DMS153 (cell line): ENCODE measurements around the gene SPSB1.

Experiments used
- DNase-seq: peaks from one replicate; lab custom pipeline; 2025; lab: John Stamatoyannopoulos, UW

The SPSB1 gene

DNA sequence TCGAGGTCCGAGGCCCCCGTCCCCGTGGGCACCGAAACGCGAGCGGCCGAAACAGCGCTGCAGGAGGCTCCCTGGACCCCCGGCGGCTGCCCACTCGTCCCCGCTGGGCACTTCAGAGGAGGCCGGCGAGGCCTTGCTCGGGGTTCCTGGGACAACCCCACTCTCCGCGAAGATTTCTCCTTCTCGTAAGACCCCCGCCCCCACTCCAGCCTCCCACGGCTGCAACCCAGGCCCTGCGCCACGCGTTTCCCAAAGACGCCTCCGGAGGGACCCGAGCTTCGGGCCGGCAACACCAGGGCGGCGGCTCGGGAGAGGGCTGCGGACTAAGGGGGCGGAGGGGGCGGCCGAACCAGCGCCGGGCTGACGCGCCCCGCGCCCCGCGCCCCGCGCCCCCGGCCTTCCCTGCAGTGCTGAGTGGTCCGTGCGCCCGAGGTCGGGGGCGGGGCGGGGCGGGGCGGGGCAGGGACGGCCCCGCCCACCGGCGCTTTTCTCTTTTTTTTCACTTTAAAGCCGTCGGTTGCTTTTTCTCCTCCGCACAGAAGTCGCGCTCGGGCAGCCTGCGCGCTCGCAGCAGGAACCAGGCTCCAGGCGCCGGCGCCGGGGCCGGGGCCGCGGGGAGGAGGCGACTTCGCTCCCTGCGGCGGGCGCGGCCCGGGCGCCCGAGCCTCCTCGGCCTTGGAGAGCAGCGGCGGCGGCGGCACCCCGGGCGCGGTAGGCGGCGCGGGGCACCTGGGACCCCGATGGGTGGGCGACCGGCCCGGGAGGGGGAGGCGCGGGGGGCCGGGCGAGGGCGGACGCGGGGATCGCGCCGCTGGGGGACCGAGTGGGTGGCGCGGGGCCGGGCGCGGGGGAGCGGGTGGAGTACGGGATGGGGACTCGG lies at the start of gene SPSB1:
Gene SPSB1, plus strand, starts transcription at position 534 of the 880 bp plus-strand sequence. CDS start 62,998 bp downstream, outside the sequence.
- peak; percentile 53 for DNase-seq

GRCh38 chr1:9243066-9243739 lies 49.5 kb upstream of the SPSB1 start:
- DNase-seq: no peak

- no peak for DNase-seq
Measured at GRCh38 chr1:9244501-9245229, 48.0 kb upstream of the SPSB1 start.

DNA sequence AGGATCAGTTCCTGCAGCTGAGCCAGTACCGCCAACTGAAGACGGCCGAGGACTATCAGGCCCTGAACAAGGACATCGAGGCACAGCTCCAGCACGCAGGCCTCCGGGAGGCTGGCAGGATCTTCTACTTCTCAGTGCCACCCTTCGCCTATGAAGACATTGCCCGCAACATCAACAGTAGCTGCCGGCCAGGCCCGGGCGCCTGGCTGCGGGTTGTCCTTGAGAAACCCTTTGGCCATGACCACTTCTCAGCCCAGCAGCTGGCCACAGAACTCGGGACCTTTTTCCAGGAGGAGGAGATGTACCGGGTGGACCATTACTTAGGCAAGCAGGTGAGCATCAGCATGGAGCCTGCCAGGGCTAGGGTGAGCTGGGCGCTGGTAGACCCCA lies 47.5 kb upstream of the SPSB1 start:
- DNase-seq: no peak

GRCh38 chr1:9245661-9246060 lies 47.0 kb upstream of the SPSB1 start:
- DNase-seq: no peak

DNA sequence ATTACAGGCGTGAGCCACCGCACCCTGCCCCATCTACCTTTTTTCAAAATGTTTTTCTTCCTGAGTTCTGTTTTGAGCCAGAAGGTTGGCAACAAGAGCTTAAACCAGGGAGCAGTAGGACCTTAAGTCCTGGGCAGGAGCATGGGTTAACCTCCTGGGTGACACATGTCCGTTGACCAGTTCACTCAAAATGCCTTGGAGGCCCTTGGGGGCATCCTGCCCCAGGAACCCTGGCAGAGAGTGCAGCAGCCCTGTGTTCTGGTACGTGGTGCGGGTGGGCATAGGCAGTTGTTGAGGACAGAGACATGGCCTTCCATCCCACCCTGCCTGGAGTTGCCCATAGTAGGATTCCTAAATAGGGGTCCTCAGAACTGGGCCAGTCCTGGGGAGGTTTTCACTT lies 46.5 kb upstream of the SPSB1 start:
- no peak for DNase-seq

DNA sequence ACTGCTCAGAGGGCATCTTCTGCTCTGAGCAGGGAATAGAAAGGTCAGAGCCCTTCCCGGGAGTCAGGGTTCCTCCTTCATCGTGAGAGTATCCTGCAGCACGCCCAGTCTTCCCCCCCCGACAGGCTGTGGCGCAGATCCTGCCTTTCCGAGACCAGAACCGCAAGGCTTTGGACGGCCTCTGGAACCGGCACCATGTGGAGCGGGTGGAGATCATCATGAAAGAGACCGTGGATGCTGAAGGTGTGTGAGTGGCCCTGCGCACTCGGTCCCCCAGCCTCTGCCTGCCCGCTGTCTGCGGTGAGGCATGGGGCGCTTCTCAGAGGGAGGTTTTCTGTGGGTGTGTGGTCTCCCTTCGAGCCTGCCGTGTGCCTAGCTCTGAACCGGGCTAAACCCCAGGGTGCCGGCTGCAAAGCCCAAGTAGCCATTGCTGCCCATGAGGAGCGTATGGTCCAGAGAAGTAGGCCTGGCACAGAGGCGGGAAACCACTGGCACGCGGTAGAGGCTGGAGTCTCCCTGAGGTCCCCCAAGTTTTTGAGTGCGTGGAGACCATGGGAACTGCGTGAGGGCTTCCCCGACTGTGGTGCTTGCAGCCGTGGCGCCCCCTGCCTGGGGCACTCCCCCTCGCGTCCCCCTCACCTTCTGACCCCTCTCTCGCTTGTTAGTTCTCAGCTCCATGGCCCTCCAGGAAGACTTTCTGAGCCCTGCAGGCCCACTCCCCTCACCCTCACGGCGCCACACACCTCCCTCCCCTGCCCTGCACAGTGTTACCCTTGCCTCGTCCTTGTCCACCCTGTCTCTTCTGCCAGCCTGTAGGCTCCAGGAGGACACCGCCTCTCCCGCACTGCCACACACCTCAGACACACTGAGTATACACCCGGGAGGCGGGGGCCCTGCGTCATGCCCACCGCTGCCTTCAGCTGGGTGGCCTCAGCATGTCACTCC lies 45.6 kb upstream of the SPSB1 start:
- DNase-seq: no peak

DNA sequence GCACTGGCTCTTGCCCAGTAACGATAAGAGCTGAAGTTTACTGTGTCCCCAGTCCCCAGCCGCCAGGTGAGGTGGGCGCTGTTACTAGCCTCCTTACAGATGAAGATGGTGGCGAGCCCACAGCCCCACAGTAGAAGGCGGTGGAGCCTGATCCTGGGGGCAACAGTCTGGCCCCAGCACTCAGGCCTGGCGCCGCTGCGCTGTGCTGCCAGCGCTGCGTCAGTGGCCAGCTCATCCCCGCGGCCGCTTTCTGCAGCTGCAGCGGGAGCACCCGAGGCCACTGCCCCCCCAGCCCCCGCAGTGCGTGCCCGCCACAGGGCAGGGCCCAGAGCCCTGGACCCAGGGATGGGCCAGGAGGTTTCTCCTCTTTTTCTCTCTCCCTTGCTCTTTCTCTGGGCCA lies 44.8 kb upstream of the SPSB1 start:
- DNase-seq: no peak

- DNase-seq: no peak
Measured at GRCh38 chr1:9248341-9249262, 44.1 kb upstream of the SPSB1 start.

GRCh38 chr1:9249263-9249533 lies 43.5 kb upstream of the SPSB1 start:
- no peak for DNase-seq

GRCh38 chr1:9249534-9250410 lies 42.9 kb upstream of the SPSB1 start:
- DNase-seq: no peak

GRCh38 chr1:9250411-9251381 lies 42.0 kb upstream of the SPSB1 start:
- DNase-seq: no peak

GRCh38 chr1:9251501-9251900 lies 41.2 kb upstream of the SPSB1 start:
- DNase-seq: no peak

- no peak for DNase-seq
Measured at GRCh38 chr1:9253004-9253403, 39.7 kb upstream of the SPSB1 start.

DNA sequence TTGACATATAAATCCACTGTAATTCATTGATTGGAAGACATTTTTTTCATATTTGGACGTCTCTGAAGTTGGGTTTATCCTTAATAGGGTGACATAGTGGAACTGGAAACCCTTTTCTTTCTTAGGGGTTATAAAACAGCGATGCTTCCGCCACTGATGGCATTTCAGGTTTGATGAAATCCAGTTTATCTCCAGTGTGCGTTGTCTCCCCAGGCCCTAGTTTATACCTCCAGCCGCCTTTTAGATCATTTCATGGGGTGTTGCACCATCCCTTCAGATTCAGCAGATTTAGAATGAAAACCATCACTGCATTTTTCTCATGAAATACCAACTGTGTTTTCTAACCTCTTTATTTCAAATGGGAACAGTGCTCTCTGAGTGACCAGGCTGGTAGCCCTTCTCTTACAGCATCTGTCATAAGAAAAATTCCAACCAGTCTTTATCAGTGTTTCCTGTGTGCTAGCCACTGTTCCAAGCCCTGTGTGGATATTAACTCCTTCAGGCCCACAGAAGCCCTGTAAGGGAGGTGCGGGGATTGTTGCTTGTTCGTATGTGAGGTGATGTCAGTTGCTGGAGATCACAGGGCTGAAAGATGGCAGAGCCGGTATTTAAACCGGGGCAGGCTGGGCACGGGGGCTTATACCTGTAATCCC lies 39.1 kb upstream of the SPSB1 start:
- no peak for DNase-seq

GRCh38 chr1:9256332-9256731 lies 36.4 kb upstream of the SPSB1 start:
- no peak for DNase-seq

- no peak for DNase-seq
Measured at GRCh38 chr1:9257851-9258250, 34.8 kb upstream of the SPSB1 start.

- no peak for DNase-seq
Measured at GRCh38 chr1:9258629-9259028, 34.1 kb upstream of the SPSB1 start.
